Renal pelvis (tissue), 4 donors: ENCODE data around the gene NDUFA8. TPM values are rescaled to one million over a fixed set of nuclear protein-coding genes. Genes with fewer than 3 reads are reported as not detected.
A peak's percentile ranks its signal among the peaks of the same experiment; 100 is the strongest.

ENCODE experiments used
- DNase-seq: peaks from one replicate; pipeline ENCODE4 v3.0.0-alpha.2; 2013
- polyA plus RNA-seq, 3 donors: library from polyadenylated mRNA; unstranded; fragments of 120-200 nt; gene quantifications; one replicate each; pipeline ENCODE4 v1.2.1, GENCODE V29; 2013; ENCODE audit not compliant: insufficient read length in 3 of 3

NDUFA8 gene
- polyA plus RNA-seq, 3 donors = 79.0 to 93.6 (median 80.4) TPM

GRCh38 chr9:122141671-122142070 is 17.9 kb downstream of the NDUFA8 start:
- no peak for DNase-seq

- DNase-seq = no peak
These were observed 19.0 kb downstream of the NDUFA8 start for GRCh38 chr9:122140368-122141193.

GRCh38 chr9:122138560-122139268 is 20.9 kb downstream of the NDUFA8 start:
- DNase-seq = no peak

- no peak for DNase-seq
These were observed 24.1 kb downstream of the NDUFA8 start for GRCh38 chr9:122135529-122135859.

GRCh38 chr9:122134822-122135528 is 24.6 kb downstream of the NDUFA8 start:
- DNase-seq = no peak

- DNase-seq = no peak
These were observed 25.5 kb downstream of the NDUFA8 start for GRCh38 chr9:122133984-122134535.

GRCh38 chr9:122133263-122133983 is 26.2 kb downstream of the NDUFA8 start:
- no peak for DNase-seq

GRCh38 chr9:122132539-122132938 is 27.0 kb downstream of the NDUFA8 start:
- no peak for DNase-seq

GRCh38 chr9:122131401-122132001 is 28.1 kb downstream of the NDUFA8 start:
- DNase-seq = peak; percentile 45

- no peak for DNase-seq
These were observed 28.7 kb downstream of the NDUFA8 start for GRCh38 chr9:122130837-122131236.

- DNase-seq = no peak
These were observed 29.6 kb downstream of the NDUFA8 start for GRCh38 chr9:122129969-122130368.

GRCh38 chr9:122128969-122129343 is 30.6 kb downstream of the NDUFA8 start:
- no peak for DNase-seq

- no peak for DNase-seq
These were observed 31.3 kb downstream of the NDUFA8 start for GRCh38 chr9:122128007-122128968.

- DNase-seq = no peak
These were observed 32.2 kb downstream of the NDUFA8 start for GRCh38 chr9:122127396-122127798.

GRCh38 chr9:122126331-122127261 is 33.0 kb downstream of the NDUFA8 start:
- peak; percentile 33 for DNase-seq

- no peak for DNase-seq
These were observed 33.9 kb downstream of the NDUFA8 start for GRCh38 chr9:122125509-122126330.

- DNase-seq = peak; percentile 65
These were observed 34.4 kb downstream of the NDUFA8 start for GRCh38 chr9:122125158-122125508.

- DNase-seq = no peak
These were observed 35.1 kb downstream of the NDUFA8 start for GRCh38 chr9:122124528-122124927.
